ENCODE results near the gene PROM2.

GRCh38 chr2:95225658-95226057 lies 48.6 kb upstream of the PROM2 start:
- no peak for TF ChIP-seq CTCF (IDR thresholded peaks at IDR 0.05)
- TF ChIP-seq POLR2A (IDR thresholded peaks at IDR 0.05) = no peak
